ENCODE measurements around the gene GRIN3B. TPM values are rescaled to one million over a fixed set of nuclear protein-coding genes. Genes with fewer than 3 reads are reported as not detected.

The GRIN3B gene
- total and polyA plus RNA-seq, 2 of the 4 experiments (the other 2 are of a cell fraction) = under 0.01 to 0.91 TPM

GRCh38 chr19:1055886-1056620 is 55.8 kb downstream of the GRIN3B start:
- H2BK120ac ChIP-seq (ENCODE audit: low read depth, low read length) = no peak overlapping the region
- CTCF ChIA-PET = no interaction called here
- H2BK5ac ChIP-seq (ENCODE audit: low read depth, low read length, poor library complexity, severe bottlenecking) = no peak overlapping the region
- no peaks in the 10 kb centered on the region for H3K9me1 ChIP-seq (ENCODE audit: insufficient read depth, low read length)
- H3K4me2 ChIP-seq (ENCODE audit: low read depth, low read length) = no peak overlapping the region
- H3K18ac ChIP-seq (ENCODE audit: low read depth, low read length) = no peak overlapping the region
- H3K9me3 ChIP-seq (ENCODE audit: control insufficient read depth, insufficient read depth, low read length) = peaks cover 41% of the 10 kb centered on the region
- no peak overlapping the region for H3K23ac ChIP-seq (ENCODE audit: low read depth, low read length)
- no peaks in the 10 kb centered on the region for H4K20me1 ChIP-seq (ENCODE audit: insufficient read depth, low read length)
- no peak overlapping the region for H4K8ac ChIP-seq (ENCODE audit: low read depth in 2 of 2, low read length in 2 of 2)
- H3K4ac ChIP-seq (ENCODE audit: low read depth, low read length) = no peak overlapping the region
- intact Hi-C loops (cut with micrococcal nuclease) = no loop called here
- in situ Hi-C loops (cut with MboI; ENCODE audit: low sequenced_read_pairs) = no loop called here
- no peak overlapping the region for H3K56ac ChIP-seq (ENCODE audit: extremely low read depth, insufficient read depth, low read length)
- no peak overlapping the region for H3K9ac ChIP-seq (ENCODE audit: low read depth, low read length)
- WGBS, 2 experiments (ENCODE audit: extremely low coverage in 2 of 2, insufficient read length in 1 of 2) = 100% methylated on average over 4 of the region's 20 CpGs; no CpG with 5 or more reads in 1 of the 2 experiments
- ATAC-seq (ENCODE audit: low read depth) (no peak), DNase-seq (no peak)
- no peak overlapping the region for H2BK20ac ChIP-seq (ENCODE audit: low read depth, low read length)
- BruUV-seq (replicated peaks) = no TSS peak
- H3K27ac ChIP-seq (ENCODE audit: insufficient read depth, low read length) = no peak overlapping the region
- no peak overlapping the region for H3K14ac ChIP-seq (replicated peaks; ENCODE audit: low read depth, low read length)
- no peak overlapping the region for H2AFZ ChIP-seq (replicated peaks; ENCODE audit: low read length, poor library complexity)
- no peak overlapping the region for H2BK15ac ChIP-seq (ENCODE audit: low read depth, low read length)
- no peak overlapping the region for H2AK9ac ChIP-seq (replicated peaks; ENCODE audit: low read depth, low read length, poor library complexity)
- no peak overlapping the region for H4K5ac ChIP-seq (ENCODE audit: low read depth, low read length)
- no peaks in the 10 kb centered on the region for H3K79me1 ChIP-seq (ENCODE audit: low read depth in 1 of 2, low read length in 2 of 2)
- dilution Hi-C loops (cut with HindIII; ENCODE audit: low sequenced_read_pairs, unreplicated experiment) = no loop called here
- no peak overlapping the region for H4K91ac ChIP-seq (ENCODE audit: insufficient read depth, low read depth, low read length)
- peaks cover 1% of the 10 kb centered on the region; the same call in 1 of the 2 replicates for H3K36me3 ChIP-seq (ENCODE audit: control insufficient read depth, insufficient read depth, low read length)
- no peak overlapping the region for H2AK5ac ChIP-seq (ENCODE audit: low read depth, low read length)
- no peaks in the 10 kb centered on the region for H3K27me3 ChIP-seq (ENCODE audit: control insufficient read depth, insufficient read depth, low read length)
- POLR2A ChIA-PET (ENCODE audit: unreplicated experiment) = no interaction called here
- no peak overlapping the region for H3K4me3 ChIP-seq (ENCODE audit: insufficient read depth, low read depth, low read length)
- TF ChIP-seq SMC3 (IDR thresholded peaks at IDR 0.05; ENCODE audit: low read depth, low read length) (no peak), ELK1 (IDR thresholded peaks at IDR 0.05; ENCODE audit: borderline replicate concordance, low read depth, low read length) (no peak), CTCF (conservative IDR thresholded peaks at IDR 0.05; ENCODE audit: low read depth, low read length) (no peak), MAFK (IDR thresholded peaks at IDR 0.05; ENCODE audit: low read depth, low read length) (no peak), RAD21 (IDR thresholded peaks at IDR 0.05; ENCODE audit: low read length) (no peak), NFE2L2 (IDR thresholded peaks at IDR 0.05; ENCODE audit: low read depth, low read length) (no peak), FOS (IDR thresholded peaks at IDR 0.05; ENCODE audit: low read depth, low read length) (no peak), RCOR1 (IDR thresholded peaks at IDR 0.05; ENCODE audit: insufficient replicate concordance, low read length) (no peak), RFX5 (IDR thresholded peaks at IDR 0.05; ENCODE audit: low read depth, low read length) (no peak), CHD1 (IDR thresholded peaks at IDR 0.05; ENCODE audit: low read depth, low read length) (no peak), CEBPB (IDR thresholded peaks at IDR 0.05; ENCODE audit: low read depth, low read length) (no peak), USF2 (IDR thresholded peaks at IDR 0.05; ENCODE audit: low read depth, low read length) (no peak), MAZ (IDR thresholded peaks at IDR 0.05; ENCODE audit: borderline replicate concordance, low read depth, low read length) (no peak), MXI1 (IDR thresholded peaks at IDR 0.05; ENCODE audit: borderline replicate concordance, low read depth, low read length) (no peak)
- no peaks in the 10 kb centered on the region for H3K4me1 ChIP-seq (ENCODE audit: control insufficient read depth, insufficient read depth, low read length)

Measured in IMR-90 (cell line).